ENCODE measurements around the gene RPS6KL1. TPM values are rescaled to one million over a fixed set of nuclear protein-coding genes. Genes with fewer than 3 reads are reported as not detected.

Gene RPS6KL1
- polyA plus RNA-seq, 1 donor from 2014 or later = 147 TPM

- Histone ChIP-seq H3K9me3 (ENCODE audit: low read length) (no peaks in the 10 kb centered on the region), H4K20me1 (ENCODE audit: insufficient read depth) (no peaks in the 10 kb centered on the region), H3F3A (ENCODE audit: insufficient read depth, low read length, poor library complexity, severe bottlenecking) (no peaks in the 10 kb centered on the region), H3K27me3 (ENCODE audit: insufficient read depth, low read depth, low read length) (peaks cover 14% of the 10 kb centered on the region), H3K79me2 (replicated peaks; ENCODE audit: insufficient read depth, low read length) (no peaks in the 10 kb centered on the region), H3K27ac (ENCODE audit: low read length) (no peak overlapping the region), H2AFZ (ENCODE audit: low read depth, low read length) (no peak overlapping the region), H3K9me2 (ENCODE audit: insufficient read depth, low read length) (no peaks in the 10 kb centered on the region), H3K4me2 (ENCODE audit: low read length) (no peak overlapping the region), H3K4me3 (ENCODE audit: low read length) (no peak overlapping the region), H3K36me3 (ENCODE audit: insufficient read depth, low read length) (no peaks in the 10 kb centered on the region), H3K9ac (ENCODE audit: low read length) (no peak overlapping the region)
- TF ChIP-seq, protein P1, sequence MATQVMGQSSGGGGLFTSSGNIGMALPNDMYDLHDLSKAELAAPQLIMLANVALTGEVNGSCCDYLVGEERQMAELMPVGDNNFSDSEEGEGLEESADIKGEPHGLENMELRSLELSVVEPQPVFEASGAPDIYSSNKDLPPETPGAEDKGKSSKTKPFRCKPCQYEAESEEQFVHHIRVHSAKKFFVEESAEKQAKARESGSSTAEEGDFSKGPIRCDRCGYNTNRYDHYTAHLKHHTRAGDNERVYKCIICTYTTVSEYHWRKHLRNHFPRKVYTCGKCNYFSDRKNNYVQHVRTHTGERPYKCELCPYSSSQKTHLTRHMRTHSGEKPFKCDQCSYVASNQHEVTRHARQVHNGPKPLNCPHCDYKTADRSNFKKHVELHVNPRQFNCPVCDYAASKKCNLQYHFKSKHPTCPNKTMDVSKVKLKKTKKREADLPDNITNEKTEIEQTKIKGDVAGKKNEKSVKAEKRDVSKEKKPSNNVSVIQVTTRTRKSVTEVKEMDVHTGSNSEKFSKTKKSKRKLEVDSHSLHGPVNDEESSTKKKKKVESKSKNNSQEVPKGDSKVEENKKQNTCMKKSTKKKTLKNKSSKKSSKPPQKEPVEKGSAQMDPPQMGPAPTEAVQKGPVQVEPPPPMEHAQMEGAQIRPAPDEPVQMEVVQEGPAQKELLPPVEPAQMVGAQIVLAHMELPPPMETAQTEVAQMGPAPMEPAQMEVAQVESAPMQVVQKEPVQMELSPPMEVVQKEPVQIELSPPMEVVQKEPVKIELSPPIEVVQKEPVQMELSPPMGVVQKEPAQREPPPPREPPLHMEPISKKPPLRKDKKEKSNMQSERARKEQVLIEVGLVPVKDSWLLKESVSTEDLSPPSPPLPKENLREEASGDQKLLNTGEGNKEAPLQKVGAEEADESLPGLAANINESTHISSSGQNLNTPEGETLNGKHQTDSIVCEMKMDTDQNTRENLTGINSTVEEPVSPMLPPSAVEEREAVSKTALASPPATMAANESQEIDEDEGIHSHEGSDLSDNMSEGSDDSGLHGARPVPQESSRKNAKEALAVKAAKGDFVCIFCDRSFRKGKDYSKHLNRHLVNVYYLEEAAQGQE (IDR thresholded peaks at IDR 0.05; ENCODE audit: borderline replicate concordance) = no peak
- TF ChIP-seq, protein P2, sequence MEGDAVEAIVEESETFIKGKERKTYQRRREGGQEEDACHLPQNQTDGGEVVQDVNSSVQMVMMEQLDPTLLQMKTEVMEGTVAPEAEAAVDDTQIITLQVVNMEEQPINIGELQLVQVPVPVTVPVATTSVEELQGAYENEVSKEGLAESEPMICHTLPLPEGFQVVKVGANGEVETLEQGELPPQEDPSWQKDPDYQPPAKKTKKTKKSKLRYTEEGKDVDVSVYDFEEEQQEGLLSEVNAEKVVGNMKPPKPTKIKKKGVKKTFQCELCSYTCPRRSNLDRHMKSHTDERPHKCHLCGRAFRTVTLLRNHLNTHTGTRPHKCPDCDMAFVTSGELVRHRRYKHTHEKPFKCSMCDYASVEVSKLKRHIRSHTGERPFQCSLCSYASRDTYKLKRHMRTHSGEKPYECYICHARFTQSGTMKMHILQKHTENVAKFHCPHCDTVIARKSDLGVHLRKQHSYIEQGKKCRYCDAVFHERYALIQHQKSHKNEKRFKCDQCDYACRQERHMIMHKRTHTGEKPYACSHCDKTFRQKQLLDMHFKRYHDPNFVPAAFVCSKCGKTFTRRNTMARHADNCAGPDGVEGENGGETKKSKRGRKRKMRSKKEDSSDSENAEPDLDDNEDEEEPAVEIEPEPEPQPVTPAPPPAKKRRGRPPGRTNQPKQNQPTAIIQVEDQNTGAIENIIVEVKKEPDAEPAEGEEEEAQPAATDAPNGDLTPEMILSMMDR (IDR thresholded peaks at IDR 0.05; ENCODE audit: poor library complexity, severe bottlenecking) = no peak
- TF ChIP-seq SMC3 (conservative IDR thresholded peaks at IDR 0.05; ENCODE audit: poor library complexity) = no peak
- TF ChIP-seq RAD21 (conservative IDR thresholded peaks at IDR 0.05) = no peak
- TF ChIP-seq TAF1 (IDR thresholded peaks at IDR 0.05; ENCODE audit: low read depth) = no peak
- TF ChIP-seq EP300 (conservative IDR thresholded peaks at IDR 0.05; ENCODE audit: poor library complexity, severe bottlenecking) = no peak
- TF ChIP-seq EZH2 (IDR thresholded peaks at IDR 0.05; ENCODE audit: borderline replicate concordance, insufficient read depth, low read length, poor library complexity, severe bottlenecking) = no peak
- no peak for TF ChIP-seq POLR2AphosphoS5 (IDR thresholded peaks at IDR 0.05)
- TF ChIP-seq MXI1 (conservative IDR thresholded peaks at IDR 0.05; ENCODE audit: poor library complexity, severe bottlenecking) = no peak
These were observed 36.6 kb upstream of the RPS6KL1 start for GRCh38 chr14:74959596-74960180.

- TF ChIP-seq, protein P1 (IDR thresholded peaks at IDR 0.05; ENCODE audit: borderline replicate concordance) = no peak
- no peak for TF ChIP-seq SMC3 (conservative IDR thresholded peaks at IDR 0.05; ENCODE audit: poor library complexity)
- TF ChIP-seq, protein P2 (IDR thresholded peaks at IDR 0.05; ENCODE audit: poor library complexity, severe bottlenecking) = no peak
- no peak for TF ChIP-seq EZH2 (IDR thresholded peaks at IDR 0.05; ENCODE audit: borderline replicate concordance, insufficient read depth, low read length, poor library complexity, severe bottlenecking)
- no peak for TF ChIP-seq MXI1 (conservative IDR thresholded peaks at IDR 0.05; ENCODE audit: poor library complexity, severe bottlenecking)
- TF ChIP-seq TAF1 (IDR thresholded peaks at IDR 0.05; ENCODE audit: low read depth) = no peak
- TF ChIP-seq RAD21 (conservative IDR thresholded peaks at IDR 0.05) = no peak
- no peak for TF ChIP-seq EP300 (conservative IDR thresholded peaks at IDR 0.05; ENCODE audit: poor library complexity, severe bottlenecking)
- Histone ChIP-seq H4K20me1 (ENCODE audit: insufficient read depth) (no peaks in the 10 kb centered on the region), H3K79me2 (replicated peaks; ENCODE audit: insufficient read depth, low read length) (no peaks in the 10 kb centered on the region), H2AFZ (ENCODE audit: low read depth, low read length) (no peak overlapping the region), H3K27me3 (ENCODE audit: insufficient read depth, low read depth, low read length) (peaks cover 14% of the 10 kb centered on the region), H3K36me3 (ENCODE audit: insufficient read depth, low read length) (no peaks in the 10 kb centered on the region), H3K4me2 (ENCODE audit: low read length) (no peak overlapping the region), H3K9me3 (ENCODE audit: low read length) (no peaks in the 10 kb centered on the region), H3K27ac (ENCODE audit: low read length) (no peak overlapping the region), H3K9ac (ENCODE audit: low read length) (no peak overlapping the region), H3K9me2 (ENCODE audit: insufficient read depth, low read length) (no peaks in the 10 kb centered on the region), H3F3A (ENCODE audit: insufficient read depth, low read length, poor library complexity, severe bottlenecking) (no peaks in the 10 kb centered on the region), H3K4me3 (ENCODE audit: low read length) (no peak overlapping the region)
These were observed 33.4 kb upstream of the RPS6KL1 start for GRCh38 chr14:74956280-74957072.
